GM18517 (cell line): Measurements from ENCODE around the gene ZFYVE28.

Experiments
- ATAC-seq: cut with Tn5 transposase; IDR thresholded peaks from one replicate; pipeline ENCODE4 v1.9.1; 2021; ENCODE audit warnings: mild to moderate bottlenecking, moderate library complexity; ENCODE audit not compliant: unreplicated experiment

Gene ZFYVE28

DNA sequence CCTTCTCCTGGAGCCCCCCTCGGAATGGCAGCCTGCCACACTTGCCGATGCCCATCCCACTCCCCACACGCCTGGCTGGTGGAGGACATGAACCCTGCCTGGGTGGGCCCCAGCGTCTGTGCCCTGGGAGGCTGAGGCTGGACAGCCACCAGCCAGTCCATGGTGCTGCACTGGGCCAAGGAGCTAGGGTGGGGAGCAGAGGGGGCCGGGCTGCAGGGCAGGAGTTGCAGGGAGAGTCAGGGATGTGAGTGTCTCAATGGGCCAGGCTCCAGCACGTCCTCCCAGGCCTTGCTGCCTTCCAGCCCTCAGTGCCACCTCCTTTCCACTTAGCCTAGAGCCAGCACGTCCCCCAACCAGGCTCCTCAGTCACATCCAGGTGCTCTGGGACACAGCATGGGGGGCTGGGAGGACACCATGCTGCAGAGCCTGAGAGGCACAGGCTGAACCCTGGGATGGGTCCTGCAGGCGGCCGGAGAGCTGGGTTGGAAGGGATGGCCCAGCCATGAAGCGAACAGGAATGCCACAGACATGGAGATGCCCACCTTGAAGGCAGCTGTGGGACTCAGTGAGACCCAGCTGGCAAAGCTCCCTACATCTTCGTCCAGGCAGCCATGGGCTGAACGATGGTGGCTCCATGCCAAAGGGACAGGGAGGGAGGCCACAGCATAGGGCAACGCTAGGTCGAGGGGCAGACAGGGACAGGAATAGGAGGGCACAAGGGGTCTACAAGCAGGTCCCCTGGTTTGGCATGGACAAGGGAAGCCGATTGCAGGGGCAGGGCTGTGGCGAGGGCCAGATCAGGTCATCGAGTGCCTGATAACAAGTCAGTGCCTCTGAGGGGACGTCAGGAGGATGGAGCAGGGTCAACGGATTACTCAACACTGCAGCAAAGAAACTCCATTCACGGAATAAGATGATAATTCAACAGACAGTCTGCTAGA is 126.5 kb downstream of the ZFYVE28 start:
- no peak for ATAC-seq

DNA sequence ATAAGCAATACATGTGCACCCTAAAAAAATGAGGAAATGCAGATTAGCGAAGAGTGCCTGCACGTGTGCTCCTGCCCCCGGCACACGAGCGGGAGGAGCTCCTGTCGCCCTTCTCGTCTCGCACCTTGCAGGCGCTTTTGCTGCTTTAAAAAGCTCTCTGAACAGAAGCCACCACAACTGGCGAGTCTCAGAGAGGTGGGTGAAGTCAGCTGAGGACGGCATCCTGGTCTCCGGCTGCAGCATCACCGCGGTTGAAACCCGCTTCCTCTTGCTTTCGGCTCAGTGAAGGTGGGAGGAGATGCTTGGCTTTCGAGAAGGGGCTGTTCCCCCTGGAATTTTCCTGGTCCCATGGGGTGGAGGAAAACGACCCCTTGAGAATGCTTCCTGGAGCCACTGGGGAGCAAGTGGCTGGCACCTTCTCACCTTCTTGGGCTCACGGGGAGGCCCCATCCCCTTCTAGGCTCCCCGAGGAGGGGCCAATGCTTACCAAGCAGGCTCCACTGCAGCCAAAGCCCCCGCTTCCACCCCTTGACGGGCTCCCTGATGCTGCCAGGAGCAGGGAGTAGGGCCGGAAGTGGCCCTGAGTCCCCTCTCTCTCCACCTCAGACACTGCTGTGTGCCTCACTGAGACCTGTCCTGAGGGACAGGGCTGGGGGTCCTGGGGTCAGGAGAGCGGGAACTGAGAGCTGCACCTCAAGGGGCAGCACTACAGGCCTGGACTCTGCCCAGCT is 127.3 kb downstream of the ZFYVE28 start:
- ATAC-seq, result no peak

DNA sequence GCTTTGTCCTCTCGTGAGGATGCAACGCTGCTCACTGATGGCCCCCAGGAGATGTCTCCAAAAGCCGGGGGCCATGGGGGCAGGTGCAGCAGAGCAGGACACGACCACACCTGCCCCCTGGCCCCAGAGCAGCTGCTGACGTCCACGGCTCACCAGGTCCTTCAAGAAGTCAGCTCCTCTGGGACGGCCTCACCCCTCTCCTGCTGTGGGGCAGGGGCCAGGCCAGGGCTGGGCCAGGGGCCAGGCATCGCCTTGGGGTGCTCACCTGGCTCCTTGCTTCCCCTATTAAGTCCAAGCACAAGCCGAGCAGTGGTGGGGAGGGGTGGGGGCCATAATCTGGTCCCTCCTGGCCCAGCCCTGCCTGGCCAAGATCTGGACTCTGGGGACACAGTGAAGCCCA is 128.0 kb downstream of the ZFYVE28 start:
- no peak for ATAC-seq

DNA sequence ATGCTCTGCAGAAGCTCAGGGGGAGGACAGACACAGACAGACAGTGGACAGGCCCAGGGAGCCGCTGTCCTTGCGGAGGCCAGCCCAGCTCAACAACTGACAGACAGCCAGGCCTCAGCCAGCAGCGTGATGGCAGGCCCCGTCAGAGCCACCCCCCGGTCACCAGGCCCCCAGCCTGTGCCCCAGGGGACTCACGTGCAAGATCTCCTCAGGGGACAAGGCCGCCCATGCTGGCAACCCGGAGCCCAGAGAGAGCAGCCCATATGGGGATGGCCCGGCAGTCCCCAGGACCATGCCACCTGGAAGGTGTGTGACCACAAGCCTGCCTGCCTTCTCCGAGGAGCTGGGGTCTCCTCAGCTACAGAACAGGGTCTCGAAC is 128.5 kb downstream of the ZFYVE28 start:
- no peak for ATAC-seq

DNA sequence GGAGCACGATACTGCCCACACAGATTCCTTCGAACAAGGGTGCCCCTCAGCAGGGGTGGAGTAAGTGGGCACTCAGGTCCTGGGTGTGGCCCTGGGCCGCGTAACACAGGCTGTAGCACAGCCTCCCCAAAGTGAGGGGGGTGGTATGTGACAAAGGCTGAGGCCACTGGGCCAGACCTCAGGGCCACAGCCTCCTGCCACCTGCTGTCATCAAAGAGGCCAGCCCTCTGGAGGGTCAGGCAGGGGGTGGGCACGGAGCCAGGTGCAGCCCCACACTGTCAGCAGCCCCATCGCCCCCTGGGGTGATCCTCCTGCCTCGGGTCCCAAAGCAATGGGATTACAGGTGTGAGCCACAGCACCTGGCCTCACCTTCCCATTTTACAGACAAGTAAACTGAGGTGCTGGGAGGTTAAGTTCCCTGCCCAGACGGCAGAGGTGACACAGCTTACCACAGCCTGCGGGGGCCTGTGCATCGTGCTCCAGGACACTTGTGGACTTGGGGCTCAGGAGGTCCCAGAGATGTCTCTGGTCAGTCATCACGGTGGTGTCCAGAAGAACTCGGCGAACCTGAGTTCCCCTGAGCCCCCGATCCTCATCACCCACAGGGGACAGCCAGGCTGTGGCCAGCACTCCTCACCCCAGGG is 129.0 kb downstream of the ZFYVE28 start:
- no peak for ATAC-seq

DNA sequence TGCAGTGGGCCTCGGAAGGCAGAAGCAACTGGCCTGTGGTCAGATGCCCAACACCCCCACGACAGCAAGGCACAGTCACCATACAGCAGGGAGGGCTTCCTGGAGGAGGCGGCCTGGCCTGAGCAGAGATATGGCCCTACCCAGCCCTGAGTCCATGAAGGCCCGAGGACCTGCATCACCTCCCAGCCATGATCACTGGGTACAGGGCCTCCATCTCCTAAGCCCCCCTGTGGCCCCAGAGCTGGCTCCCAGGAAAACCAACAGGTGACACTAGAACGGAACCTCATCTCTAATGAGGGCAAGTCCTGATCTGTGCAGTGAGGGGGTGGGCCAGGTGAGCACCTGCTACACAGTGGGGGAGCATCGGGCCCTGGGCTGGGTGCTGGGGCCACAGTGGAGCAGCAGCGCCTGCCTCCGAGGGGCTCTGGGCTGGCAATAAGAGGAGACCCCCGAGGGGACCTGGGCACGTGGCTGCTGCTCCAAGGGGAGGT is 130.3 kb downstream of the ZFYVE28 start:
- ATAC-seq, result no peak

DNA sequence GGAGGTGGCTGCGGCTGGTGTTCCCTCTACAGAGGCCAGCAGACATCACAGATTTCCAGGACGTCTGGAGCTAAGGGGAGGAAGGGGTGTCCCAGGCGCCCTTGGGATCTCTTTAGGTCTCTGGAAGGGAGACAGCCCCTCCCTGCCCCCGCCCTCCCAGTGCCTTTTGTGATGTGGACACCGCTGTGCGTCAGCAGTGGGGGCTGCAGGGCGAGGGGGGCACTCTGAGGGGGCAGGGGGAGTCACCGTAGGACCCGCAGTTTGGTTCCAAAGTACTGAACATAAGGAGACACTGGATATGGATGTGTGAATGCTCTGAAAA is 130.9 kb downstream of the ZFYVE28 start:
- no peak for ATAC-seq

DNA sequence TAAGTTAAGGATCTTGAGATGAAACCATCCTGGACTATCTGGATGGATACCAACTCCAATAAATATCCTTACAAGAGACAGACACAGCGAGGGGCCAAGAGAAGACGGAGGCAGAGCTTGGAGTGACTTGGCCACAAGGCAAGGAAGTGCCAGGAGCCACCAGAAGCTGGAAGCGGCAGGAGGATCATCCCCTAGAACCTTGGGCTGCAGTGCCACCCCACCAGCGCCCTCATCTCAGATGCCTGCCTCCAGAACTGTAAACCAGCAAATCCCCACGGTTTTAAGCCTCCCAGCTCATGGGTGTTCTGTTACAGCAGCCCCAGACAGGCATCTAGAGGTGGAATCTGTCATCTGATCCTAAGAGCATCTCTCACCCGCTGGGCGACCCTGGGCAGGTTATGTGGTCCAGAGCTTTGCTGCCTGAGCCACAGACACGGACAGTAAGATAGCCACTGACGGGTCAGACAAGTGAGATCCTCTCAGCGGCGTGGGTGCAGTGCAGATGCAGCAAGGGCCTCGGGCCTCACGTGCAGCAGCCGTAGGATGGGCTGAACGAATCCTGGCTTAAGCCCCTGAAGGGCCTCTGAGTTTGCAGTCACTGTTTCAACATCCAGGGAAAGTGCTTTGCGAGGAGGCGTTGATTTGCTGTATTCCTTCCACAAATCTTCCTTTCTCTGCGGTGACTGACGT is 131.4 kb downstream of the ZFYVE28 start:
- ATAC-seq, result no peak

DNA sequence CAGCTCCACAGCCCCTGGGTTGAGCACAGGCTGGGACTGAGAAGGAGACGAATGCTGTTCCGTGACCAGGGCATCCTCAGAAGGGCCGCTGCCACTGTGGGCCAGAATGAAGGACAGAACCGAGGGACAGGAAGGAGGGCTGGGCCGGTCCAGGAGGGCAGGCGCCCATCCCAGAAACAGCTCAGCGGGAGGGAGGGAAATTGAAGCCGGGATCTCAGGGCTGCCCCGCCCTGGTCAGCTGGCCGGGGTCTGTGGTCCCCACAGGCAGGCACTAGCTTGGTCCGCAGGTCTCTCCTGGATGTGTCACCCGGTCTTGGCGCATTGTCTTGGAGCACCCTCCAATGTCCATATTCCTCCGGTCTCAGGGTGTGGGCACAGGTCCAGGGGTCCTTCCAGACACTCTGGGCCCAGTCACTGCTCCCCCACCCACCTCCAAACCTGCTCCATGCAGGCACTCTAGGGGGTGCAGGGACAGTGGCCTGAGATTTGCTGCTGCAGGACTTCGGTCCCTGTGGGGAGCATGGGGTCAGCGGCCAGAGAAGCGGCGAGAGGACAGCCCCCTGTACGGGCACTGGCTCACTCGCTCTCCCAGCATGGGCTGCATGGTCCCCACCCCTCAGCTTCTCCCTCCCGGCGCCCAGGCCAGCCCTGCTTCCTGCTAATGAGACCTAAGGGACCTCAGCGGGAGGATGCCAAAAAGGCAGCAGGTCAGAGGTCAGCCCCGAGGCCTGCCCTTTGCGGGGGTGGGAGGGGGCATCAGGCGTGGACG is 132.6 kb downstream of the ZFYVE28 start:
- no peak for ATAC-seq

DNA sequence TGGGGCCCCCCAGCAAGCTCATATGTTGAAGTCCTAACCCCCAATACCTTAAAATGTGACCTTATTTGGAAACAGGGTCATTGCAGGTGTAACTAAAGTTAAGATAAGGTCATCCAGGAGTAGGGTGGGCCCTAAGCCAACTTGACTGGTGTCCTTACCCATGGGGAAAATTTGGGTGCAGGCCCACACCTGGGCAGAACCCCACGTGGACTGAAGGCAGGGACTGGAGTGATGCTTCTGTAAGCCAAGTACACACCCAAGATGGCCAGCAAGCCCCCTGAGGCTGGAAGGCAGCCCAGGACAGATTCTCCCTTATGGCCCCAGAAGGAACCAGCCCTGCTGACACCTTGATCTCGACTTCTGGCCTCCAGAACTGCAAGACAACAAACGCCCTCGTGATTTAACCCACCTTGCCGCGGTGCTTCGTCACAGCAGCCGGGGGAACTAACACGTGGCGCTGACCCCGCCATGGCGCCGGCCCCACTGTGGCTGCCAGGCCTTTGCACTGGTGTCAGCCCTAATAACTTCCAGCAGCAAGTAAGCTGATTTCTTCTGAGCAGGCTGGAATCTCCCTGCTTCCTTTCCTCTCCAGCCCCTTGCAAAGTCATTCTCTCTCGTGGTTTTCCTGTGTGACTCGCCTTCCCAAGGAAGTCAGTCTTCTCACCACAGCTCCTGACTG is 133.4 kb downstream of the ZFYVE28 start:
- ATAC-seq, result no peak

DNA sequence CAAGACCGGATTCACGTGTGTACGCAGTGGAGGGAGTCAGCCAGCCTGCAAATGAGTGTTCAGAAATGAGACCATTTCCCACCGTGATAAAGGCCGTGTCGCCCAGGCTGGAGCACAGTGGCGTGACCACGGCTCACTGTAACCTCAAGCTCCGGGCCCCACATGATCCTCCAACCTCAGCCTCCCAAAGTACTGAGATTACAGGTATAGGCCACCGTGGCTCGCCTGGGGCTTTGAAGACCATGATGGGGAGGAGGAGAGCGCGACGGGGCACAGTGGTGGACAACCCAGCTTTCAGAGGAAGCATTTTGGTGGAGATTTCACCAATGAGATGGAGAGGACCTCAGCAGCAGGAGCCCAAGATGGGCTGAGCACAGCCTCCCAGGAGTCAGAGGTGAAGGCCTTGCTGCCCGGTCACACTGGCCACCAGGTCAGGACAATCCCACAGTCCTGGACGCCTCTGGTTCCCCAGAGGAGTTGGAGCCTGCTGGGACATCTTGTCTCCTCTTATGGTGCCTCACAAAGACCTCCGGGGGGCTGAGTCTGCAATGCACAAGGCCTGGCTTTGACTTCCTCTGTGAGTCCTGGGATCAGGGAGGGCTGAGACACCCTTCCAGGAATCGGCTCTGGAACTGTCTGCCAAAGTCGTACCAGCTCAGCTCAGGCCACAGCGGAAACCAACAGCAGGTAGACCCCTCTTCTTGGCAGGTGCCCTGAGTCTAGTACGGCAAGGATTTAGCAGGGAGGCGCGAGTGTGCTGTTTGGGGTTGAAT is 134.1 kb downstream of the ZFYVE28 start:
- ATAC-seq, result no peak

DNA sequence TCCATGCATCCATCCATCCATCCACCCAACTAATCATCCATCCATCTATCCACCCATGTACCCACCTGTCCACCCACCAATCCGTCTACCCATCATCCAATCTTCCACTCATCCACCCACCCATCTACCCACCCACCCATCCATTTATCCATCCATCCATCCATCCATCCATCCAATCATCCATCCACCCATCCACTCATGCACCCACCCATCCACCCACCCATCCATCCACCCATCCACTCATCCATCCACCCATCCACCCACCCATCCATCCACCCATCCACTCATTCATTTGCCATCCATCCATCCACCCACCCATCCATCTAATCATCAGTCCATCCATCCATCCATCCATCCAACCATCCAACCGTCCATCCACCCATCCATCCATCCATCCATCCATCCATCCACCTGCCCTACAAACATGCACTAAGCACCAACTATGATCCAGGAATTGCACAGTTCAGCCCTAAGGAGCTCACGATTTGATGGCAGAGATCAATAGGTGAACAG is 135.2 kb downstream of the ZFYVE28 start:
- no peak for ATAC-seq

DNA sequence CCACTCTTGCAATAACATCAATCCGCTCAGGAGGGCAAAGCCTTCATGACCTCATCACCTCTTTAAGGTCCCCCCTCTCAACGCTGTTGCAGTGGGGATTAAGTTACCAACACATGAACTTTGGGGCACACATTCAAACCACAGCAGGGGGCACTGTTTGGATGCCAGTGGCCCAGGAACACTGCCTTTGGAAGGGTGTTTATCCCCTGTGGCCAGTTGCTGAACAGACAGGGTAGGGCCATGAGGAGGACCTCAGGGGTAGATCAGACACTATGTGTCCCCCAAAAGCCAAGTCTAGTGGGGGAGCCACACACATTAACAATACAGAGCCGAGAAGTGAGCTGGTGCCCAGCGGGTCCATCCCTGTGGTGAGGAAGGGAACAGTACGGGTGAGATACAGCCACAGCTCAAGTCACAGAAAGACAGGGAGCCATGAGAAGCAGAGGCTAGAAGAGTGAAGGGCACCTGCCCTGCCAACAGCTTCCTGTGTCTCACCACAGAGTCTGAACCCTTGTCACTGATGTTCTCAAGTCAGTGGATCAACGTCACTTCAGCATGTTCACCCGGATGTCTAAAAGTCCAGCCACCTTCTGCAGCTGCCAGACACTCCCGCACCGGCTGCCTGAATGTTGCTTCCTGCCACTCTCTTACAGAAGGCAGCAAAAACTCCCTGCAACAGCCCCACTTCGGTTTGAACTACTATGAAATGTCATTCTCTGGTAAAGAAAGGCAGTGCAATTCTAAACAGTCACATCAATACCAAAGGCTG is 136.7 kb downstream of the ZFYVE28 start:
- peak; percentile 82 for ATAC-seq

DNA sequence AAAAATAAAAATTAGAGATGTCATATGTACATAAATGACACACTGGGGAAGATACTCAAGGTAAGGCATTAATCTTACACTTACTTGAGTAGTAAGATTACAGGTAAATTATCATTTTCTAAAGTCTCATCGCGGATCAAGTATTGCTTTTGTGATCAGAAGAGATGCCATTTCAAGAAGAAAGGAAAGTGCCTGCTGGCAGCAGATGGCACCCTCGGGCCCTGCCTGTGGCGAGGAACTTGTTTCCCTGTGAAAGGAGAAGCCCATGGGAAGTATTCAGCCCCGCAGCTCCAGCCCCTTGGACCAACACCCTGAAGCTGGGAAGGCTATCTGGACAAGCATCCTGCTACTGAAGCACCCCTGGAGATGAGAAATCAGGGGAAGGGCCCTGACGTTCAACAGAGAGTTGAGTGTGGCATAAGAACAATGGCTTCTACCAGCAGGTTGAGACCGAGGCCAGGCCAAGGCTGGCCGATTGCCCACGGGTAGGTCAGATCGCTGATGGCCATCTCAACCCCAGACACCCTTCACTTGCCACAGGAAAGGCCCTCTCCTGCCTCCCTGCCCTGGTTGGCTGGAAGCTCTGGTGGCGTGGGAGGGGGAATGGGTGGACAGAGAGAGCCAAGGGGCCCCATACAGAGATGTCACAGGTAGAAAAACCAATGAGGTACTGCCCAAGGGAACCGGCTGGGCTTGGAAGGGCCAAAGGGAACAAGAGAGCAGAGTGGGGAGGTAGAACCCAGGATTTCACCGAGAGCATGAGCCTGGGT is 137.7 kb downstream of the ZFYVE28 start:
- no peak for ATAC-seq

DNA sequence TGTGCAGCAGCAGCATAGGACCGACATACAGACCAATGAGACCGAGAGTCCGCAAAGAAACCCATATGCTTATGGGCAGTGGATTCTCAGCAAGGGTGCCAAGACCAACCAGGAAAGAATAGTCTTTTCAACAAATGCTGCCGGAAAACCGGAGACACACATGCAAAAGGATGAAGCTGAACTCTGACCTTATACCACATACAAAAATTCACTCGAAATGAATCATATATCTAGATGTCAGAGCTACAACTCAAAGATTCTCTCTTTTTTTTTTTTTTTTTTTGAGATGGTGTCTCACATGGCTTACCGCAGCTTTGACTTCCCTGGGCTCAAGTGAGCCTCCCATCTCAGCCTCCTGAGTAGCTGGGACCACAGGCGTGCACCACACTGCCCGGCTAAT is 140.5 kb downstream of the ZFYVE28 start:
- ATAC-seq, result no peak

DNA sequence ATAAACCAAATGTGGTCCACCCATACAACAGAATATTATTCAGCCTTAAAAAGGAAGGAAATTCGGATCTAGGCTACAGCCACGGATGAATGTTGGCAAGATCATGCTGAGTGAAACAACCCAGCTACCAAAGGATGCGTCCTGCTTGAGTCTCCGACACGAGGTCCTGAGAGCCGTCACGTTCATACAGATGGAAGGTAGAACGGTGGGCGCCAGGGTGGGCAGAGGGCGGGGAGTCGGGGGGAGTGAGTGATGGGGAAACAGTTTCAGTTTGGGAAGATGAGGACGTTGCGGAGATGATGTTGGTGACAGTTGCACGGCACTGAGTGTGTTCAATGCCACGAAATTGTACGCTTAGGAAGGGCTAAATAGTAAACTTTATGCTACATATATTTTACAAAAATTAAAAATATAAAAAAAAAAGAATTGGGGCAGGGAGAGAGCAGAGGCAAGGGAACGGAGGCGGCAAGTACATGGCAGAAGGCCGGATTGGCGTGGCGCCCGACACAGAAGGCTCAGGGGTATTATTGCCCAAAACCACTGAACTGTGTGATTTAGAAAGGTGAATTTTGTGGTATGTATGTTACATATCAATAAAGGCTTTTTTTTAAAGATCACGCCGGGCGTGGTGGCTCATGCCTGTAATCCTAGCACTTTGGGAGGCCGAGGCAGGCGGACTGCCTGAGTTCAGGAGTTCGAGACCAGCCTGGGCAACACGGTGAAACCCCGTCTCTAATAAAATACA is 141.7 kb downstream of the ZFYVE28 start:
- ATAC-seq, result no peak
